HepG2 (cell line): ENCODE results near the gene PRKCSH.

Experiments
- CBX5 ChIP-seq: sonication (generic); formaldehyde crosslinking; IDR thresholded peaks from 2 replicates; pipeline ENCODE4 v1.4.0; 2020; ENCODE audit warnings: missing genetic modification reagents, borderline replicate concordance
- SP1 ChIP-seq, 2 experiments: fragments of 450-650 bp in 1 of 2; sonication (generic) in 1 of 2; formaldehyde crosslinking in 1 of 2; IDR thresholded peaks; 2 replicates each; pipeline versions ENCODE4 v1.4.0 to v1.6.1; 2016 to 2020; ENCODE audit warnings: missing genetic modification reagents in 1 of 2
- ZFP36L1 ChIP-seq: sonication (generic); formaldehyde crosslinking; IDR thresholded peaks from 2 replicates; pipeline ENCODE4 v1.8.0; 2022; ENCODE audit warnings: mild to moderate bottlenecking, missing genetic modification reagents, moderate library complexity

DNA sequence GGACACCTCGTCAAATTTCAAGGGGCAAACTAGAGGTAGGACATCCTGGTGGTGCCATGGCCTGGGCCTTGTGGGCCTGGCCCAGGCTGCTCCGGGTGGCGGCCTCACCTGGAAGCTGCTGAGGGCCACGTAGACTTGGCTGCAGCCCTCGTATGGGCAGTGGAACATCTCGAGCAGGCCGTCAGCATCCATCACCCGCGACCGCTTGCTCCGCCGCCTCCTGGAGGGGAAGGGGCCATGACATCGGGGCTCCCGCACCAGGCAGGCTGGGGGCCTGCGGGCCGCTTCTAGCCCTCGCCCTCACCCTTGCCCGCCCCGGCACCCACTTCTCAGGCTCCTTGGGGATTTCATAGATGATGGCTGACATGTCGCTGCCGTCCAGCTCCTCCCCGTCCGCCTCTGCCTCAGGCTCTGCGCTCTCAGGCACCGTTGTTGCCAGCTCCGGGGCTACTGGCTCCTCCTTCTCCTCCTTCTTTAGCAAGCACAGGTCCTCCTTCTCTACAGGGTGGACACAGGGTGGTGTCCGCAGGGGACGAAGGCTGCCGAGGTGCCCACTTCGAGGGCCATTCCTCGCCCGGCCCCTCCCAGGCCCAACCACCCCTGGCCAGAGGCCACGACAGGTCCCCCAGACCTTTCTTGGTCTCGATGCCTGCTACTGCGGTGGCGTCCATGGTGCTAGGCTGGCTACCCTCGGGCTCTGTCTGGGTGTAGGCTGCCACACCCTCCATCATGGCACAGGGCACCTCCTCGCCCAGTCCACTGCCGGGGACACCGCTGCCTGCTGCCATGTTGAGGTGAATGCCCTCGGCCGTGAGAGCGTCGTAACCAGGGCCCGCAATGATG is 51.4 kb downstream of the PRKCSH start:
- TF ChIP-seq SP1 (IDR thresholded peaks at IDR 0.05) (no peak), SP1 (CRISPR knock-in tag; IDR thresholded peaks at IDR 0.05) (no peak), ZFP36L1 (CRISPR knock-in tag) (no peak), CBX5 (CRISPR knock-in tag) (no peak)
